ENCODE results near the gene CREBZF.
A peak's percentile ranks its signal among the peaks of the same experiment; 100 is the strongest.

Gene CREBZF

GRCh38 chr11:85651118-85651517 is 13.8 kb downstream of the CREBZF start:
- Histone ChIP-seq H3K27ac (ENCODE audit: low read depth, low read length) (no peak overlapping the region), H3K4me3 (ENCODE audit: low read depth, low read length) (no peak overlapping the region), H3K27me3 (ENCODE audit: control insufficient read depth, insufficient read depth, low read length) (no peaks in the 10 kb centered on the region), H3K36me3 (ENCODE audit: control insufficient read depth, insufficient read depth, low read length) (peaks cover 21% of the 10 kb centered on the region), H3K4me1 (ENCODE audit: control insufficient read depth, insufficient read depth, low read length) (no peaks in the 10 kb centered on the region), H3K9ac (ENCODE audit: low read length) (no peak overlapping the region), H3K9me3 (ENCODE audit: control insufficient read depth, insufficient read depth, low read depth, low read length) (no peaks in the 10 kb centered on the region)

GRCh38 chr11:85647604-85648299 is 17.2 kb downstream of the CREBZF start, which contains the start of gene TMEM126A:
Gene TMEM126A (plus strand): TSS chr11:85647967. CDS start chr11:85650256, 2,289 bp downstream.
- H3K27ac ChIP-seq (ENCODE audit: low read depth, low read length) = peak within 1 kb of the TSS; percentile 52; the same call in 1 of the 2 replicates

GRCh38 chr11:85647078-85647477 is 17.9 kb downstream of the CREBZF start:
- Histone ChIP-seq H3K9ac (ENCODE audit: low read length) (peak overlapping the region; percentile 75), H3K4me1 (ENCODE audit: control insufficient read depth, insufficient read depth, low read length) (0 out of 2 replicates have a peak, but pooled peaks cover 3% of the 10 kb centered on the region), H3K27ac (ENCODE audit: low read depth, low read length) (peak overlapping the region; percentile 10; the same call in 1 of the 2 replicates), H3K9me3 (ENCODE audit: control insufficient read depth, insufficient read depth, low read depth, low read length) (no peaks in the 10 kb centered on the region), H3K27me3 (ENCODE audit: control insufficient read depth, insufficient read depth, low read length) (no peaks in the 10 kb centered on the region), H3K4me3 (ENCODE audit: low read depth, low read length) (peak overlapping the region; percentile 72), H3K36me3 (ENCODE audit: control insufficient read depth, insufficient read depth, low read length) (no peaks in the 10 kb centered on the region)

More at GRCh38 chr11:85647604-85648299, 17.2 kb downstream of the CREBZF start, which contains the start of gene TMEM126A:
- peak within 1 kb of the TSS; percentile 72 for H3K4me3 ChIP-seq (ENCODE audit: low read depth, low read length)
- peak within 1 kb of the TSS; percentile 75 for H3K9ac ChIP-seq (ENCODE audit: low read length)
- H3K27me3 ChIP-seq (ENCODE audit: control insufficient read depth, insufficient read depth, low read length) = no peaks in the 10 kb centered on the region
- no peaks in the 10 kb centered on the region for H3K36me3 ChIP-seq (ENCODE audit: control insufficient read depth, insufficient read depth, low read length)
- H3K9me3 ChIP-seq (ENCODE audit: control insufficient read depth, insufficient read depth, low read depth, low read length) = no peaks in the 10 kb centered on the region
- 0 out of 2 replicates have a peak, but pooled peaks cover 3% of the 10 kb centered on the region for H3K4me1 ChIP-seq (ENCODE audit: control insufficient read depth, insufficient read depth, low read length)

GRCh38 chr11:85643191-85643614 is 21.7 kb downstream of the CREBZF start:
- Histone ChIP-seq H3K9me3 (ENCODE audit: control insufficient read depth, insufficient read depth, low read depth, low read length) (no peaks in the 10 kb centered on the region), H3K36me3 (ENCODE audit: control insufficient read depth, insufficient read depth, low read length) (0 out of 2 replicates have a peak, but pooled peaks cover 2% of the 10 kb centered on the region), H3K27me3 (ENCODE audit: control insufficient read depth, insufficient read depth, low read length) (no peaks in the 10 kb centered on the region), H3K4me1 (ENCODE audit: control insufficient read depth, insufficient read depth, low read length) (0 out of 2 replicates have a peak, but pooled peaks cover 3% of the 10 kb centered on the region), H3K4me3 (ENCODE audit: low read depth, low read length) (no peak overlapping the region), H3K9ac (ENCODE audit: low read length) (no peak overlapping the region), H3K27ac (ENCODE audit: low read depth, low read length) (no peak overlapping the region)

- H3K27me3 ChIP-seq (ENCODE audit: control insufficient read depth, insufficient read depth, low read length) = no peaks in the 10 kb centered on the region
- no peak overlapping the region for H3K9ac ChIP-seq (ENCODE audit: low read length)
- H3K4me1 ChIP-seq (ENCODE audit: control insufficient read depth, insufficient read depth, low read length) = peaks cover 3% of the 10 kb centered on the region; the same call in 1 of the 2 replicates
- H3K27ac ChIP-seq (ENCODE audit: low read depth, low read length) = no peak overlapping the region
- H3K4me3 ChIP-seq (ENCODE audit: low read depth, low read length) = no peak overlapping the region
- H3K9me3 ChIP-seq (ENCODE audit: control insufficient read depth, insufficient read depth, low read depth, low read length) = no peaks in the 10 kb centered on the region
- peaks cover 53% of the 10 kb centered on the region for H3K36me3 ChIP-seq (ENCODE audit: control insufficient read depth, insufficient read depth, low read length)
Measured at GRCh38 chr11:85634747-85635146, 30.2 kb downstream of the CREBZF start.

- H3K27ac ChIP-seq (ENCODE audit: low read depth, low read length) = peak overlapping the region; percentile 48; the same call in 1 of the 2 replicates
- H3K9ac ChIP-seq (ENCODE audit: low read length) = peak overlapping the region; percentile 89
- peaks cover 16% of the 10 kb centered on the region for H3K36me3 ChIP-seq (ENCODE audit: control insufficient read depth, insufficient read depth, low read length)
Measured at GRCh38 chr11:85628771-85629341, 36.1 kb downstream of the CREBZF start.

GRCh38 chr11:85627998-85628770 is 36.7 kb downstream of the CREBZF start, which contains the start of gene TMEM126B:
Gene TMEM126B (plus strand): TSS chr11:85628593. CDS start chr11:85628608, 15 bp downstream.
- Histone ChIP-seq H3K9me3 (ENCODE audit: control insufficient read depth, insufficient read depth, low read depth, low read length) (no peaks in the 10 kb centered on the region), H3K4me1 (ENCODE audit: control insufficient read depth, insufficient read depth, low read length) (peaks cover 23% of the 10 kb centered on the region), H3K27me3 (ENCODE audit: control insufficient read depth, insufficient read depth, low read length) (no peaks in the 10 kb centered on the region), H3K4me3 (ENCODE audit: low read depth, low read length) (peak within 1 kb of the TSS; percentile 85), H3K27ac (ENCODE audit: low read depth, low read length) (peak within 1 kb of the TSS; percentile 48; the same call in 1 of the 2 replicates), H3K36me3 (ENCODE audit: control insufficient read depth, insufficient read depth, low read length) (peaks cover 15% of the 10 kb centered on the region), H3K9ac (ENCODE audit: low read length) (peak within 1 kb of the TSS; percentile 89)

More at GRCh38 chr11:85628771-85629341, 36.1 kb downstream of the CREBZF start:
- Histone ChIP-seq H3K9me3 (ENCODE audit: control insufficient read depth, insufficient read depth, low read depth, low read length) (no peaks in the 10 kb centered on the region), H3K4me1 (ENCODE audit: control insufficient read depth, insufficient read depth, low read length) (peaks cover 23% of the 10 kb centered on the region), H3K27me3 (ENCODE audit: control insufficient read depth, insufficient read depth, low read length) (no peaks in the 10 kb centered on the region), H3K4me3 (ENCODE audit: low read depth, low read length) (peak overlapping the region; percentile 85)

GRCh38 chr11:85627332-85627997 is 37.5 kb downstream of the CREBZF start, which contains the start of gene DLG2:
Gene DLG2 (minus strand): TSS chr11:85627344.
- peak within 1 kb of the TSS; percentile 86 for H3K9ac ChIP-seq (ENCODE audit: low read length)
- H3K4me3 ChIP-seq (ENCODE audit: low read depth, low read length) = peak within 1 kb of the TSS; percentile 85
- H3K36me3 ChIP-seq (ENCODE audit: control insufficient read depth, insufficient read depth, low read length) = peaks cover 15% of the 10 kb centered on the region
- peaks cover 23% of the 10 kb centered on the region for H3K4me1 ChIP-seq (ENCODE audit: control insufficient read depth, insufficient read depth, low read length)
- H3K9me3 ChIP-seq (ENCODE audit: control insufficient read depth, insufficient read depth, low read depth, low read length) = no peaks in the 10 kb centered on the region
- no peaks in the 10 kb centered on the region for H3K27me3 ChIP-seq (ENCODE audit: control insufficient read depth, insufficient read depth, low read length)
- no peak within 1 kb of the TSS for H3K27ac ChIP-seq (ENCODE audit: low read depth, low read length)

- peak overlapping the region; percentile 85 for H3K4me3 ChIP-seq (ENCODE audit: low read depth, low read length)
- H3K9ac ChIP-seq (ENCODE audit: low read length) = no peak overlapping the region
- no peak overlapping the region for H3K27ac ChIP-seq (ENCODE audit: low read depth, low read length)
Measured at GRCh38 chr11:85626496-85626895, 38.4 kb downstream of the CREBZF start.

GRCh38 chr11:85620256-85620655 is 44.7 kb downstream of the CREBZF start:
- Histone ChIP-seq H3K9ac (ENCODE audit: low read length) (no peak overlapping the region), H3K4me1 (ENCODE audit: control insufficient read depth, insufficient read depth, low read length) (0 out of 2 replicates have a peak, but pooled peaks cover under 1% of the 10 kb centered on the region), H3K36me3 (ENCODE audit: control insufficient read depth, insufficient read depth, low read length) (no peaks in the 10 kb centered on the region), H3K4me3 (ENCODE audit: low read depth, low read length) (no peak overlapping the region), H3K27me3 (ENCODE audit: control insufficient read depth, insufficient read depth, low read length) (no peaks in the 10 kb centered on the region), H3K9me3 (ENCODE audit: control insufficient read depth, insufficient read depth, low read depth, low read length) (no peaks in the 10 kb centered on the region), H3K27ac (ENCODE audit: low read depth, low read length) (no peak overlapping the region)

More at GRCh38 chr11:85626496-85626895, 38.4 kb downstream of the CREBZF start:
- Histone ChIP-seq H3K4me1 (ENCODE audit: control insufficient read depth, insufficient read depth, low read length) (peaks cover 23% of the 10 kb centered on the region), H3K27me3 (ENCODE audit: control insufficient read depth, insufficient read depth, low read length) (no peaks in the 10 kb centered on the region), H3K36me3 (ENCODE audit: control insufficient read depth, insufficient read depth, low read length) (peaks cover 8% of the 10 kb centered on the region), H3K9me3 (ENCODE audit: control insufficient read depth, insufficient read depth, low read depth, low read length) (no peaks in the 10 kb centered on the region)

Measured in HUES6 (cell line).